ENCODE measurements around the gene FTSJ3.

GRCh38 chr17:63816123-63816522 is 11.3 kb downstream of the FTSJ3 start:
- no peak for TF ChIP-seq CTCF (IDR thresholded peaks at IDR 0.05)
- no peak for TF ChIP-seq POLR2A (IDR thresholded peaks at IDR 0.05)
- no peak for TF ChIP-seq EP300 (IDR thresholded peaks at IDR 0.05)

Measured in ovary (tissue), 3 donors.